HFFc6 (cell line): ENCODE measurements around the gene HOXD4. TPM values are rescaled to one million over a fixed set of nuclear protein-coding genes. Genes with fewer than 3 reads are reported as not detected.

ENCODE experiments used
- DNase-seq: peaks from one replicate; pipeline ENCODE4 v3.0.0-alpha.2; 2018
- H3K27ac Mint-ChIP-seq: 2 replicates; pipeline ENCODE4 v1.8.0; 2020; ENCODE audit warnings: mild to moderate bottlenecking, mixed read lengths
- H3K27me3 Mint-ChIP-seq: 2 replicates; pipeline ENCODE4 v1.8.0; 2021; ENCODE audit warnings: mild to moderate bottlenecking, moderate library complexity, mixed read lengths; ENCODE audit not compliant: insufficient read depth
- H3K36me3 Mint-ChIP-seq: 2 replicates; pipeline ENCODE4 v1.8.0; 2021; ENCODE audit warnings: low read depth, mixed read lengths
- H3K4me1 Mint-ChIP-seq: 2 replicates; pipeline ENCODE4 v1.8.0; 2020; ENCODE audit warnings: low read depth, mixed read lengths
- H3K4me3 Mint-ChIP-seq: 2 replicates; pipeline ENCODE4 v1.8.0; 2020; ENCODE audit warnings: mild to moderate bottlenecking, moderate library complexity, mixed read lengths
- H3K9me3 Mint-ChIP-seq: 2 replicates; pipeline ENCODE4 v1.8.0; 2020; ENCODE audit warnings: mild to moderate bottlenecking, mixed read lengths
- total RNA-seq, 6 experiments: library from RNA; stranded (reverse); fragmentation: NEBNext Ultra II Directional; extraction: Animal tissue kit (Norgen Biotek cat#: 25700); gene quantifications; 2 replicates in 1 of 6; 3 replicates in 5 of 6; pipeline ENCODE4 v1.2.3, GENCODE V29; 2021
- TF ChIP-seq, protein P1 (sequence below): fragments of 200-600 bp; sonication (generic); IDR thresholded peaks from 2 replicates; pipeline ENCODE4 v1.5.0; 2021; ENCODE audit warnings: antibody characterized with exemption, mild to moderate bottlenecking

Gene HOXD4
- total RNA-seq, 6 experiments from 2014 or later: 0.40 to 0.69 (median 0.57) TPM; not detected in 2

DNA sequence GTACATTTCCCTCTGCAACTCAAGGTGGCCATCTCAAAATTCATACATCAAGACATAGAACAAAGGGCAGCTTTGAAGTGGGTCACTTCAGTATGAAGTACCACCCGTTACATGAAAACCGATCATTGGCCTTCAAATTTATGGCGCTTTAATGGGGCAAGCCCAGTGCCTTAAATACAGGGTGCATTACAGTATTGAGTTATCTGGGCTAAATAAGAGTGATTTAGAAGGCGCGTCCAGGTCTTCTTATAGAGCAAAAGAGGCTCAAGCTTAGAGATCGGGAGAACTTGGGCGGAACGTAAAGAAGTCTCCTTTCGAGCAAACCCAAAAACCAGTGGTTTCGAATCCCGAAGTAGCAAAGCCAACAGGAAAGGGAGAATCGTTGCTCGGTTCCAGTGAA is 12.9 kb downstream of the HOXD4 start:
- no peak overlapping the region for H3K4me3 Mint-ChIP-seq
- TF ChIP-seq, protein P1, sequence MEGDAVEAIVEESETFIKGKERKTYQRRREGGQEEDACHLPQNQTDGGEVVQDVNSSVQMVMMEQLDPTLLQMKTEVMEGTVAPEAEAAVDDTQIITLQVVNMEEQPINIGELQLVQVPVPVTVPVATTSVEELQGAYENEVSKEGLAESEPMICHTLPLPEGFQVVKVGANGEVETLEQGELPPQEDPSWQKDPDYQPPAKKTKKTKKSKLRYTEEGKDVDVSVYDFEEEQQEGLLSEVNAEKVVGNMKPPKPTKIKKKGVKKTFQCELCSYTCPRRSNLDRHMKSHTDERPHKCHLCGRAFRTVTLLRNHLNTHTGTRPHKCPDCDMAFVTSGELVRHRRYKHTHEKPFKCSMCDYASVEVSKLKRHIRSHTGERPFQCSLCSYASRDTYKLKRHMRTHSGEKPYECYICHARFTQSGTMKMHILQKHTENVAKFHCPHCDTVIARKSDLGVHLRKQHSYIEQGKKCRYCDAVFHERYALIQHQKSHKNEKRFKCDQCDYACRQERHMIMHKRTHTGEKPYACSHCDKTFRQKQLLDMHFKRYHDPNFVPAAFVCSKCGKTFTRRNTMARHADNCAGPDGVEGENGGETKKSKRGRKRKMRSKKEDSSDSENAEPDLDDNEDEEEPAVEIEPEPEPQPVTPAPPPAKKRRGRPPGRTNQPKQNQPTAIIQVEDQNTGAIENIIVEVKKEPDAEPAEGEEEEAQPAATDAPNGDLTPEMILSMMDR: no peak
- no peak overlapping the region for H3K27ac Mint-ChIP-seq
- no peak for DNase-seq
- peaks cover 16% of the 10 kb centered on the region for H3K4me1 Mint-ChIP-seq
- peaks cover 8% of the 10 kb centered on the region; the same call in 1 of the 2 replicates for H3K36me3 Mint-ChIP-seq
- H3K27me3 Mint-ChIP-seq: peaks cover 68% of the 10 kb centered on the region
- H3K9me3 Mint-ChIP-seq: peaks cover 8% of the 10 kb centered on the region

DNA sequence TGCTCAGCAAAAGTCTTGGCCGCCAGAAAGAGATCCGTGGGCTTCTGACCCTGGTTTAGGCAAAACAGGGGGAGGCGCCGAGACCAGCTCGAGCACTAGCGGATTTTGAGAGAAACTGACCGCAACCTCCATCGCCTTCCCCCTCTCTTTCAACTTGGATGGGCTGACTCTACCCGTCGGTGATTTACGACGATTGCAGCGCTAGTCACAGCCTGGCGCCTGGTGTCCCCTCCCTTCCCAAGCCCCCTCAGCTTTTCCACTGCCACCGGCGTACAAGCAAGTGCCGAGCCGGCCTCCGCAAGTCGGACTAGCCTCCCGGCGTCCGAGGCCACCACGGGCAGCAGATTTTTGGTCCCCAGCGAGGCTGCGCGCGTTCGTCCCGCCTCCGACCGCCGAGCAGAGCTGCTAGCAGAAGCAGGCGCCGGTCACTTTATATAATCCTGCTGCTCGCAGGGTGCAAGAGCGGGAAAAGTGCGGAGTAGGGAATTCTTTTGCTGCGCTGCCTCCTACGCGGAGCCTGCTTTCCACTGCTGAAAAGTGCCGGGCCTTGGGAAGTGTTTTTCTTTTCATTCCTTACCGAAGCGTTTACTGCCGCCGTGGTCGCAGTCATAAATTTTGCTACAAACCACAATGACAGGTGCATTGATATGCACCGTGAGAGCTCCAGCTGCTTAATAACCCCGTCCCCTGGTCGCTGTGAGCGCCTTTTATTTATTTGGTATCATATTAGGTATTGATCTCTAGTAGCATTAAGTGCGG is 13.4 kb downstream of the HOXD4 start:
- no peak overlapping the region for H3K4me3 Mint-ChIP-seq
- no peak for DNase-seq
- peaks cover 16% of the 10 kb centered on the region for H3K4me1 Mint-ChIP-seq
- TF ChIP-seq, protein P1: no peak
- H3K9me3 Mint-ChIP-seq: peaks cover 8% of the 10 kb centered on the region
- no peak overlapping the region for H3K27ac Mint-ChIP-seq
- H3K27me3 Mint-ChIP-seq: peaks cover 64% of the 10 kb centered on the region
- H3K36me3 Mint-ChIP-seq: peaks cover 8% of the 10 kb centered on the region; the same call in 1 of the 2 replicates

DNA sequence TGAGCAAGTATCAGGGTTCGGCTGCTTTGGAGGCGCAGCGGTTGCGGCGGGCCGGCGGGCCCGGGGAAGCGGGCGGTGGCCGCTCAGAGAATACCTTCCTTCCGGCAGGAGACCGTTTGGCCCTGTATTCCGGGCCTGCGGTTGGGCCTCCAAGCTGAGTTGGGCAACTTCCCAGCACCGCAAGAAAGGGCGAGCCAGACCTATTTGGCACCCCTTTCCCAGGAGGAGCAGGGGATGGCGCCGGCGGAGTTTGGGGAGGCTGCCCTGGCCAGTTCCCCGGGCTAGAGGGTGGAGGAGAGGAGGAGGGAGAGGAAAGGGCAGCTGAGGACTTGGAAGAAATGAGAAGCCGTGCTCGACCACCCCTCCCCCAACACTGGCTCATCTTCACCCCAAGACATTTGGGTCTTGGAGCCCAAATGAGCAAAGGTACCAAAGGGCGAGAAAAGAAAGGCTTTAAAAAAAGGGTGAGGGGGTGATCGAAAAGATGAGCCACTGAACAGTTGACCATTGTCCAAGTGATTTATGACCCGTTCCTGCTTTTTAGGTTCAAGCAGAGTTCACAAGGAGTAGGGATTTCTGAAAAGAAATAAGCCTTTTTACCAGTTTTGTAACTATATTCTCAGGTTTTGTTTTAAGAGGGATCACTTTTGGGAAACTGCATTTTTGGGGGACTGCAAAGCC is 14.2 kb downstream of the HOXD4 start:
- Mint-ChIP-seq H3K4me1 (peaks cover 16% of the 10 kb centered on the region), H3K27ac (no peak overlapping the region), H3K9me3 (peaks cover 8% of the 10 kb centered on the region), H3K27me3 (peaks cover 65% of the 10 kb centered on the region), H3K36me3 (peaks cover 8% of the 10 kb centered on the region; the same call in 1 of the 2 replicates), H3K4me3 (no peak overlapping the region)
- TF ChIP-seq, protein P1: no peak
- DNase-seq: no peak

DNA sequence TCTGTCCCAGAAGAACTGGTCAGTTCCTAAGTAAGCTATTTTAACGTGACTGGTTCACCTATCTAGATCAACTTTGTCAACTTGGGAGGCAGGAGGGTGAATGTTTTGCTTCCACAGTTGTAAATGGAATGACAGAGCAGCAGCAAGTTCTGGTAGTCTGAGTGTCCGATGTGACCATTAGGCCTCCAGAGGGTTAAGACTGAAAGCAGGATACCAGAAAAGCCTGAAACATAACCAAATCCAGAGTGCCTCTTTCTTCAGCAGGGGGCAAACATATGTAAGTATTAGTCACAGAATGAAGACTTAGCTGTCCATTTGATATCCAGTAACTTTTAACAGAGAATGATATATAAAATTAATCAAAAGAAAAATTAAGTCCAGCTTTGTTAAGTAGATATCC is 14.9 kb downstream of the HOXD4 start:
- Mint-ChIP-seq H3K36me3 (peaks cover 8% of the 10 kb centered on the region; the same call in 1 of the 2 replicates), H3K27me3 (peaks cover 62% of the 10 kb centered on the region), H3K27ac (no peak overlapping the region), H3K4me3 (no peak overlapping the region), H3K9me3 (peaks cover 8% of the 10 kb centered on the region), H3K4me1 (peaks cover 12% of the 10 kb centered on the region)
- TF ChIP-seq, protein P1: no peak
- no peak for DNase-seq

DNA sequence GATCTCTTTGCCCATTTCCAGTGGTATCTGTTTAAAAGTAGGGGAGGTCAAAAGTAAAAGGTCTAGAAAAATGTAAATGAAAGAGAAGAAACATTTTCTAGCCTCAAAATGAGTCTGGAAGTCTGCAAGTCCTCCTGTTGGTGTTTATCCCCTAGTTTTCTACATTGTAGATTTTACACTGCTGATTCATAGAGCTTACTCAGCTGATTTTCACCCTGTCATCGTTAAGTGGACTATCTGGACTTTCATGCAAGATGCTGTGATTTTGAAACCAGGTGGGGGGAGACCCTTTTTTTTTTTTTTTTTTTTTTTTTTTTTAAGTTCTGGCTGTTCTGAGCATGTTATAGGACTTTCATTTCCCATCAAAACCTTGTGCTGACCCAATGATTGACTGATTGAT is 16.0 kb downstream of the HOXD4 start:
- peaks cover 9% of the 10 kb centered on the region; the same call in 1 of the 2 replicates for H3K36me3 Mint-ChIP-seq
- H3K4me3 Mint-ChIP-seq: no peak overlapping the region
- TF ChIP-seq, protein P1: no peak
- peaks cover 55% of the 10 kb centered on the region for H3K27me3 Mint-ChIP-seq
- H3K4me1 Mint-ChIP-seq: peaks cover under 1% of the 10 kb centered on the region
- H3K9me3 Mint-ChIP-seq: peaks cover 8% of the 10 kb centered on the region
- no peak for DNase-seq
- no peak overlapping the region for H3K27ac Mint-ChIP-seq
